GM10248 (cell line): Measurements from ENCODE around the gene CTAG1B.
A peak's percentile ranks its signal among the peaks of the same experiment; 100 is the strongest.

ENCODE experiments used
- CTCF ChIA-PET: fragments of 300-600 bp; sonication (Branson Sonifier 250); formaldehyde crosslinking; extraction: SDS; loops from one replicate; lab custom pipeline; 2021; ENCODE audit warnings: antibody characterized with exemption; lab: Yijun Ruan, JAX
- POLR2A ChIA-PET: fragments of 350-650 bp; sonication (Branson Sonifier 250); formaldehyde crosslinking; extraction: SDS; loops from one replicate; lab custom pipeline; 2020; ENCODE audit warnings: antibody characterized with exemption; lab: Yijun Ruan, JAX
- DNase-seq: peaks from one replicate; pipeline ENCODE4 v3.0.0; 2012; ENCODE audit errors: extremely low spot score
- CTCF ChIP-seq: IDR thresholded peaks from 2 replicates; pipeline ENCODE4 v1.5.1; 2012; ENCODE audit warnings: mild to moderate bottlenecking, low read depth; ENCODE audit errors: extremely low read depth, missing control alignments, control extremely low read depth

Gene CTAG1B

GRCh38 chrX:154599531-154599930, 19.6 kb downstream of the CTAG1B start:
- ChIA-PET CTCF (no interaction called here), POLR2A (no interaction called here)
- TF ChIP-seq CTCF, result no peak
- DNase-seq, result peak; percentile 2

DNA sequence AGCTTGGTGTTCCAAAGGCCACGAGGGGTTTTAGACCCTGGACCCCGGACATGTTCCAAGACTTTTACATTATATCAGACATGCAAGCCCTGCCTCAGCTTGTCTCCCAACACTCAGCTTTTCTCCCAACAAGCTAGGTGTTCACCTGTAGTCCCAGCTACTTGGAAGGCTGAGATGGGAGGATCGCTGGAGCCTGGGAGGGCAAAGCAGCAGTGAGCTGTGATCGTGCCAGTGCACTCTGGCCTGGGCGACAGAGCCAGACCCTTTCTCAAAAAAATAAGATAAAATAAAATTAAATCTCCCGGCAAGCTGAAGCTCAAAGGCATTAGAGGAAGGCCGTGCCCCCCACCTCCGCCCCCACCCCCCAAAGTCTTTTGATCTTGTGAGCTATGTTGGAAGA, 20.4 kb downstream of the CTAG1B start:
- ChIA-PET POLR2A (no interaction called here), CTCF (no interaction called here)
- TF ChIP-seq CTCF, result no peak
- DNase-seq, result no peak

GRCh38 chrX:154597221-154597620, 21.9 kb downstream of the CTAG1B start:
- POLR2A ChIA-PET, result no interaction called here
- CTCF ChIA-PET, result no interaction called here
- DNase-seq, result no peak
- no peak for TF ChIP-seq CTCF

- ChIA-PET CTCF (no interaction called here), POLR2A (no interaction called here)
- peak; percentile 2 for DNase-seq
- no peak for TF ChIP-seq CTCF
Measured at GRCh38 chrX:154596290-154596929, 22.7 kb downstream of the CTAG1B start.

DNA sequence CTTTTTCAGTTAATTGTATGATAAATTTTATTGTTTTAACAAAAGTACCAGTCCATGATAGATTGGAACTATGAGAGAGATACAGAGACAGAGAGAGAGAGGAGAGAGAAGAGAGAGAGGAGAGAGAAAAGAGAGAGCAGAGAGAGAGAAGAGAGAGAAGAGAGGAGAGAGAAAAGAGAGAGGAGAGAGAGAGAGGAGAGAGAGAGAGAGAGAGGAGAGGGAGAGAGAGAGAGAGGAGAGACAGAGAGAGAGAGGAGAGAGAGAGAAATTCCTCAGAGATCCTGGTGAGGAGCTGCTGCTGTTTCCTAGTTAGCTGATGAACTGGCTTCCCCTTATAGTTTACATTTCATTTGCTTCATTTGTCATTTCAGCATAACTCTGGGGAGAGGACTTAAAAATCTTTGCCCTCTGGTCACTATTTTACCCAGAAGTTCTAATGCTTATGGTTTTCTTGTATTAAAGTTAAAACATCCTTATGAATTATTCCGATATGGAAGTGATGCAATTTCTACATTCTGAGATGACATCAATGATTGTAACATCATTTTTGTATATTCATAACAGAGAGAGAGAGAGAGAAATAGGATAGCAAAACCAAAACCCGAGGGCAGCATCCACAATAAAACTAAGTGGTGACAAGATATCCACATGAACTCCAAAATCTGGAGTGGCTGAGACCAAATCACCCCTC, 23.4 kb downstream of the CTAG1B start:
- ChIA-PET POLR2A (no interaction called here), CTCF (no interaction called here)
- TF ChIP-seq CTCF, result no peak
- DNase-seq, result no peak

- DNase-seq, result no peak
- POLR2A ChIA-PET, result no interaction called here
- no peak for TF ChIP-seq CTCF
- CTCF ChIA-PET, result no interaction called here
Measured at GRCh38 chrX:154594491-154594890, 24.6 kb downstream of the CTAG1B start.

DNA sequence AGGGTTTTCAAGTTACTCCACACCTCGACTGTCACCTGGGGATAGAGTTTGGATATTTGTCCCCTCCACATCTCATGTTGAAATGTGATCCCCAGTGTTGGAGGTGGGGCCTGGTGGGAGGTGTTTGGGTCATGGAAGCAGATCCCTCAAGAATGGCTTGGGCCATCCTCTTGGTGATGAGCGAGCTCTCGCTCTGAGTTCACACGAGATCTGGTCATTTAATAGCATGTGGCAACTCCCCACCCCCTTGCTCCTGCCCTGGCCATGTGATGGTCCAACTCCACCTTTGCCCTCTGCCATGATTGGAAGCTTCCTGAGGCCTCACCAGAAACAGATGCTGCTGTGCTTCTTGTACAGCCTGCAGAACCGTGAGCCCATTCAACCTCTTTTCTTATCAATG, 25.9 kb downstream of the CTAG1B start:
- ChIA-PET POLR2A (no interaction called here), CTCF (no interaction called here)
- TF ChIP-seq CTCF, result no peak
- DNase-seq, result no peak
